ENCODE data around the gene MGLL. TPM values are rescaled to one million over a fixed set of nuclear protein-coding genes. Genes with fewer than 3 reads are reported as not detected.

Gene MGLL
- total RNA-seq, 5 donors from 2014 or later (not counting 1 experiment from before 2014, with no cell fraction given) = 0.78 to 3.7 (median 1.8) TPM

GRCh38 chr3:127730666-127731295 lies 91.5 kb downstream of the MGLL start:
- no peak overlapping the region for H3K4me3 ChIP-seq (ENCODE audit: control insufficient read depth in 1 of 2, extremely low read depth in 1 of 2, low read length in 1 of 2)
- no peaks in the 10 kb centered on the region for H3K4me1 ChIP-seq (ENCODE audit: control insufficient read depth in 1 of 2, extremely low read depth in 1 of 2, insufficient read depth in 2 of 2, low read length in 2 of 2)
- H3K36me3 ChIP-seq (ENCODE audit: control insufficient read depth in 2 of 2, extremely low read depth in 1 of 2, insufficient read depth in 1 of 2, low read length in 1 of 2) = no peaks in the 10 kb centered on the region
- H3K27ac ChIP-seq (ENCODE audit: low read length) = no peak overlapping the region
- 50% methylated on average over 2 of the region's 6 CpGs for WGBS (ENCODE audit: insufficient coverage)
- ATAC-seq (replicated peaks in 1 of 4) (no peak), DNase-seq (no peak)
- peaks cover 0 to 31% of the 10 kb centered on the region in 2 experiments for H3K27me3 ChIP-seq (replicated peaks in 1 of 2; ENCODE audit: control insufficient read depth in 2 of 2, extremely low read depth in 1 of 2, insufficient read depth in 2 of 2, low read length in 1 of 2)
- no peaks in the 10 kb centered on the region for H3K9me3 ChIP-seq
- ChIA-PET POLR2A (no interaction called here), CTCF (no interaction called here)
- peaks cover 0 to 4% (median 0%) of the 10 kb centered on the region in 3 donors for H3K4me1 Mint-ChIP-seq
- H3K9me3 Mint-ChIP-seq = no peaks in the 10 kb centered on the region
- no peaks in the 10 kb centered on the region for H3K36me3 Mint-ChIP-seq
- no peak overlapping the region for H3K27ac Mint-ChIP-seq
- H3K27me3 Mint-ChIP-seq = peaks cover 11 to 29% of the 10 kb centered on the region in 2 donors
- no peak overlapping the region for H3K4me3 Mint-ChIP-seq

- ATAC-seq (replicated peaks in 1 of 4) (no peak), DNase-seq (no peak)
- H3K36me3 Mint-ChIP-seq = no peaks in the 10 kb centered on the region
- no peaks in the 10 kb centered on the region for H3K36me3 ChIP-seq (ENCODE audit: control insufficient read depth in 2 of 2, extremely low read depth in 1 of 2, insufficient read depth in 1 of 2, low read length in 1 of 2)
- no peak overlapping the region for H3K27ac ChIP-seq (ENCODE audit: low read length)
- H3K4me1 ChIP-seq (ENCODE audit: control insufficient read depth in 1 of 2, extremely low read depth in 1 of 2, insufficient read depth in 2 of 2, low read length in 2 of 2) = no peaks in the 10 kb centered on the region
- H3K27me3 Mint-ChIP-seq = peaks cover 11 to 32% of the 10 kb centered on the region in 2 donors
- H3K9me3 Mint-ChIP-seq = no peaks in the 10 kb centered on the region
- H3K4me3 Mint-ChIP-seq = no peak overlapping the region
- WGBS (ENCODE audit: insufficient coverage) = 78% methylated on average over 8 of the region's 8 CpGs
- H3K27ac Mint-ChIP-seq = no peak overlapping the region
- H3K9me3 ChIP-seq = no peaks in the 10 kb centered on the region
- ChIA-PET POLR2A (no interaction called here), CTCF (no interaction called here)
- H3K27me3 ChIP-seq (replicated peaks in 1 of 2; ENCODE audit: control insufficient read depth in 2 of 2, extremely low read depth in 1 of 2, insufficient read depth in 2 of 2, low read length in 1 of 2) = peaks cover 0 to 31% of the 10 kb centered on the region in 2 experiments
- peaks cover 0 to 4% (median 0%) of the 10 kb centered on the region in 3 donors for H3K4me1 Mint-ChIP-seq
- H3K4me3 ChIP-seq (ENCODE audit: control insufficient read depth in 1 of 2, extremely low read depth in 1 of 2, low read length in 1 of 2) = no peak overlapping the region
Observed at GRCh38 chr3:127730171-127730570, 92.1 kb downstream of the MGLL start.

- Mint-ChIP-seq H3K4me1 (peaks cover 0 to under 1% (median 0%) of the 10 kb centered on the region in 3 donors), H3K9me3 (no peaks in the 10 kb centered on the region), H3K27me3 (peaks cover 11 to 34% of the 10 kb centered on the region in 2 donors), H3K36me3 (no peaks in the 10 kb centered on the region), H3K27ac (no peak overlapping the region), H3K4me3 (no peak overlapping the region)
- Histone ChIP-seq H3K27me3 (replicated peaks in 1 of 2; ENCODE audit: control insufficient read depth in 2 of 2, extremely low read depth in 1 of 2, insufficient read depth in 2 of 2, low read length in 1 of 2) (peaks cover 0 to 33% of the 10 kb centered on the region in 2 experiments), H3K27ac (ENCODE audit: low read length) (no peak overlapping the region), H3K9me3 (no peaks in the 10 kb centered on the region), H3K4me3 (ENCODE audit: control insufficient read depth in 1 of 2, extremely low read depth in 1 of 2, low read length in 1 of 2) (no peak overlapping the region), H3K4me1 (ENCODE audit: control insufficient read depth in 1 of 2, extremely low read depth in 1 of 2, insufficient read depth in 2 of 2, low read length in 2 of 2) (no peaks in the 10 kb centered on the region), H3K36me3 (ENCODE audit: control insufficient read depth in 2 of 2, extremely low read depth in 1 of 2, insufficient read depth in 1 of 2, low read length in 1 of 2) (no peaks in the 10 kb centered on the region)
- ChIA-PET CTCF (no interaction called here), POLR2A (no interaction called here)
- ATAC-seq (replicated peaks in 1 of 4) = no peak
- DNase-seq = no peak
- 83% methylated on average over 1 of the region's 4 CpGs for WGBS (ENCODE audit: insufficient coverage)
Observed at GRCh38 chr3:127729556-127730056, 92.7 kb downstream of the MGLL start.

GRCh38 chr3:127728417-127729015 lies 93.8 kb downstream of the MGLL start:
- Histone ChIP-seq H3K4me1 (ENCODE audit: control insufficient read depth in 1 of 2, extremely low read depth in 1 of 2, insufficient read depth in 2 of 2, low read length in 2 of 2) (no peaks in the 10 kb centered on the region), H3K27me3 (replicated peaks in 1 of 2; ENCODE audit: control insufficient read depth in 2 of 2, extremely low read depth in 1 of 2, insufficient read depth in 2 of 2, low read length in 1 of 2) (peaks cover 0 to 25% of the 10 kb centered on the region in 2 experiments), H3K9me3 (no peaks in the 10 kb centered on the region), H3K4me3 (ENCODE audit: control insufficient read depth in 1 of 2, extremely low read depth in 1 of 2, low read length in 1 of 2) (no peak overlapping the region), H3K36me3 (ENCODE audit: control insufficient read depth in 2 of 2, extremely low read depth in 1 of 2, insufficient read depth in 1 of 2, low read length in 1 of 2) (no peaks in the 10 kb centered on the region), H3K27ac (ENCODE audit: low read length) (no peak overlapping the region)
- Mint-ChIP-seq H3K4me1 (no peaks in the 10 kb centered on the region), H3K9me3 (no peaks in the 10 kb centered on the region), H3K36me3 (no peaks in the 10 kb centered on the region), H3K4me3 (no peak overlapping the region), H3K27me3 (peaks cover 16 to 31% of the 10 kb centered on the region in 2 donors), H3K27ac (no peak overlapping the region)
- ATAC-seq (replicated peaks in 1 of 4) (no peak), DNase-seq (no peak)
- 57% methylated on average over 1 of the region's 7 CpGs for WGBS (ENCODE audit: insufficient coverage)
- ChIA-PET CTCF (no interaction called here), POLR2A (no interaction called here)

- H3K4me1 Mint-ChIP-seq = no peaks in the 10 kb centered on the region
- POLR2A ChIA-PET = interaction anchor here in 1 of 2 donors (0.6 kb wide), 1 partner anchor 90 kb away, joined by 3 read pairs; no protein-coding TSS in a partner anchor
- no peak overlapping the region for H3K27ac ChIP-seq (ENCODE audit: low read length)
- no peaks in the 10 kb centered on the region for H3K4me1 ChIP-seq (ENCODE audit: control insufficient read depth in 1 of 2, extremely low read depth in 1 of 2, insufficient read depth in 2 of 2, low read length in 2 of 2)
- no peak overlapping the region for H3K4me3 Mint-ChIP-seq
- no peak overlapping the region for H3K27ac Mint-ChIP-seq
- CTCF ChIA-PET = no interaction called here
- DNase-seq (no peak), ATAC-seq (replicated peaks in 1 of 4) (no peak)
- no peaks in the 10 kb centered on the region for H3K36me3 ChIP-seq (ENCODE audit: control insufficient read depth in 2 of 2, extremely low read depth in 1 of 2, insufficient read depth in 1 of 2, low read length in 1 of 2)
- peaks cover 12 to 31% of the 10 kb centered on the region in 2 donors for H3K27me3 Mint-ChIP-seq
- no peaks in the 10 kb centered on the region for H3K36me3 Mint-ChIP-seq
- WGBS (ENCODE audit: insufficient coverage) = no CpG with 5 or more reads among the region's 3 CpGs
- no peaks in the 10 kb centered on the region for H3K9me3 ChIP-seq
- peaks cover 0 to 22% of the 10 kb centered on the region in 2 experiments for H3K27me3 ChIP-seq (replicated peaks in 1 of 2; ENCODE audit: control insufficient read depth in 2 of 2, extremely low read depth in 1 of 2, insufficient read depth in 2 of 2, low read length in 1 of 2)
- no peaks in the 10 kb centered on the region for H3K9me3 Mint-ChIP-seq
- H3K4me3 ChIP-seq (ENCODE audit: control insufficient read depth in 1 of 2, extremely low read depth in 1 of 2, low read length in 1 of 2) = no peak overlapping the region
Observed at GRCh38 chr3:127726894-127727293, 95.4 kb downstream of the MGLL start.

GRCh38 chr3:127723011-127723567 lies 99.2 kb downstream of the MGLL start:
- no peaks in the 10 kb centered on the region for H3K9me3 Mint-ChIP-seq
- Histone ChIP-seq H3K4me1 (ENCODE audit: control insufficient read depth in 1 of 2, extremely low read depth in 1 of 2, insufficient read depth in 2 of 2, low read length in 2 of 2) (no peaks in the 10 kb centered on the region), H3K9me3 (no peaks in the 10 kb centered on the region), H3K36me3 (ENCODE audit: control insufficient read depth in 2 of 2, extremely low read depth in 1 of 2, insufficient read depth in 1 of 2, low read length in 1 of 2) (no peaks in the 10 kb centered on the region), H3K27ac (ENCODE audit: low read length) (no peak overlapping the region), H3K4me3 (ENCODE audit: control insufficient read depth in 1 of 2, extremely low read depth in 1 of 2, low read length in 1 of 2) (no peak overlapping the region), H3K27me3 (replicated peaks in 1 of 2; ENCODE audit: control insufficient read depth in 2 of 2, extremely low read depth in 1 of 2, insufficient read depth in 2 of 2, low read length in 1 of 2) (peaks cover 0 to 20% of the 10 kb centered on the region in 2 experiments)
- peaks cover 7 to 21% of the 10 kb centered on the region in 2 donors for H3K27me3 Mint-ChIP-seq
- H3K36me3 Mint-ChIP-seq = no peaks in the 10 kb centered on the region
- H3K27ac Mint-ChIP-seq = no peak overlapping the region
- H3K4me3 Mint-ChIP-seq = no peak overlapping the region
- CTCF ChIA-PET = no interaction called here
- DNase-seq = no peak
- no peak for ATAC-seq (replicated peaks in 1 of 4)
- POLR2A ChIA-PET = no interaction called here
- WGBS (ENCODE audit: insufficient coverage) = 70% methylated on average over 9 of the region's 11 CpGs
- H3K4me1 Mint-ChIP-seq = no peaks in the 10 kb centered on the region
